GM23248 (cell line): ENCODE measurements around the gene MSMP. TPM values are rescaled to one million over a fixed set of nuclear protein-coding genes. Genes with fewer than 3 reads are reported as not detected.

Experiments
- DNase-seq: peaks from one replicate; pipeline ENCODE4 v3.0.0-alpha.2; 2015
- H2AFZ ChIP-seq: fragments of 200-600 bp; sonication (generic); 2 replicates; pipeline ENCODE4 v1.6.1; 2016; ENCODE audit warnings: antibody characterized with exemption
- H3F3A ChIP-seq: fragments of 200-600 bp; sonication (generic); 2 replicates; pipeline ENCODE4 v1.6.1; 2016; ENCODE audit warnings: mild to moderate bottlenecking, antibody characterized with exemption, mixed run types; ENCODE audit not compliant: insufficient read depth
- H3K27ac ChIP-seq: fragments of 200-600 bp; sonication (generic); 2 replicates; pipeline ENCODE4 v1.5.1; 2016; ENCODE audit warnings: mild to moderate bottlenecking
- H3K27me3 ChIP-seq: fragments of 200-600 bp; sonication (generic); replicated peaks from 2 replicates; pipeline ENCODE4 v1.6.1; 2016; ENCODE audit warnings: mild to moderate bottlenecking; ENCODE audit not compliant: insufficient read depth
- H3K36me3 ChIP-seq: fragments of 200-600 bp; sonication (generic); 2 replicates; pipeline ENCODE4 v1.6.1; 2016; ENCODE audit warnings: low read depth, mild to moderate bottlenecking
- H3K4me1 ChIP-seq: fragments of 200-600 bp; sonication (generic); 2 replicates; pipeline ENCODE4 v1.6.1; 2016; ENCODE audit warnings: mild to moderate bottlenecking; ENCODE audit not compliant: insufficient read depth
- H3K4me2 ChIP-seq: fragments of 200-600 bp; sonication (generic); one replicate; pipeline ENCODE4 v1.6.1; 2016; ENCODE audit warnings: mild to moderate bottlenecking; ENCODE audit not compliant: unreplicated experiment
- H3K4me3 ChIP-seq: fragments of 200-600 bp; sonication (generic); 2 replicates; pipeline ENCODE4 v1.5.1; 2016; ENCODE audit warnings: mild to moderate bottlenecking
- H3K79me2 ChIP-seq: fragments of 200-600 bp; sonication (generic); 2 replicates; pipeline ENCODE4 v1.6.1; 2016; ENCODE audit warnings: mild to moderate bottlenecking; ENCODE audit not compliant: insufficient read depth
- H3K9ac ChIP-seq: fragments of 200-600 bp; sonication (generic); 2 replicates; pipeline ENCODE4 v1.6.1; 2016; ENCODE audit warnings: mild to moderate bottlenecking
- H3K9me2 ChIP-seq: fragments of 200-600 bp; sonication (generic); 2 replicates; pipeline ENCODE4 v1.6.1; 2016; ENCODE audit warnings: mixed run types, mild to moderate bottlenecking, moderate library complexity; ENCODE audit not compliant: insufficient read depth
- H3K9me3 ChIP-seq: fragments of 200-600 bp; sonication (generic); one replicate; pipeline ENCODE4 v1.6.1; 2017; ENCODE audit warnings: low read depth
- H4K20me1 ChIP-seq: fragments of 200-600 bp; sonication (generic); 2 replicates; pipeline ENCODE4 v1.6.0; 2016; ENCODE audit not compliant: insufficient read depth
- EZH2 ChIP-seq: fragments of 200-600 bp; sonication (generic); IDR thresholded peaks from 2 replicates; pipeline ENCODE4 v1.6.1; 2018; ENCODE audit warnings: antibody characterized with exemption, mild to moderate bottlenecking; ENCODE audit not compliant: insufficient read depth, poor library complexity, severe bottlenecking
- EZH2phosphoT487 ChIP-seq: fragments of 200-600 bp; sonication (generic); IDR thresholded peaks from 2 replicates; pipeline ENCODE4 v1.6.1; 2018; ENCODE audit warnings: antibody characterized with exemption, moderate library complexity, mild to moderate bottlenecking, low read depth; ENCODE audit not compliant: insufficient read depth
- whole genome bisulfite sequencing, 2 experiments: methylation state at CpG; one replicate each; pipeline ENCODE4 v1.1.6; 2015 to 2017; ENCODE audit warnings: low lambda C conversion rate in 2 of 2, low coverage in 1 of 2; ENCODE audit errors: missing lambda C conversion rate in 2 of 2; 5-methylcytosine and 5-hydroxymethylcytosine counted together
- in situ Hi-C: fragments of 300-500 bp; cut with MboI; formaldehyde crosslinking; loops from 2 replicates; pipeline ENCODE4 v1.15.0; 2020
- polyA plus RNA-seq: library from polyadenylated mRNA; unstranded; fragments of >200 nt; fragmentation: Nextera tagmentation; extraction: Ambion mirVana; gene quantifications from 2 replicates; pipeline ENCODE4 v1.2.1, GENCODE V29; 2016
- total RNA-seq: library from RNA; depleted of rRNA; stranded (reverse); fragments of >200 nt; shearing (Covaris generic); gene quantifications from 2 replicates; pipeline ENCODE4 v1.2.3, GENCODE V29; 2014

The MSMP gene
- total and polyA plus RNA-seq, 2 experiments from 2014 or later = not detected

DNA sequence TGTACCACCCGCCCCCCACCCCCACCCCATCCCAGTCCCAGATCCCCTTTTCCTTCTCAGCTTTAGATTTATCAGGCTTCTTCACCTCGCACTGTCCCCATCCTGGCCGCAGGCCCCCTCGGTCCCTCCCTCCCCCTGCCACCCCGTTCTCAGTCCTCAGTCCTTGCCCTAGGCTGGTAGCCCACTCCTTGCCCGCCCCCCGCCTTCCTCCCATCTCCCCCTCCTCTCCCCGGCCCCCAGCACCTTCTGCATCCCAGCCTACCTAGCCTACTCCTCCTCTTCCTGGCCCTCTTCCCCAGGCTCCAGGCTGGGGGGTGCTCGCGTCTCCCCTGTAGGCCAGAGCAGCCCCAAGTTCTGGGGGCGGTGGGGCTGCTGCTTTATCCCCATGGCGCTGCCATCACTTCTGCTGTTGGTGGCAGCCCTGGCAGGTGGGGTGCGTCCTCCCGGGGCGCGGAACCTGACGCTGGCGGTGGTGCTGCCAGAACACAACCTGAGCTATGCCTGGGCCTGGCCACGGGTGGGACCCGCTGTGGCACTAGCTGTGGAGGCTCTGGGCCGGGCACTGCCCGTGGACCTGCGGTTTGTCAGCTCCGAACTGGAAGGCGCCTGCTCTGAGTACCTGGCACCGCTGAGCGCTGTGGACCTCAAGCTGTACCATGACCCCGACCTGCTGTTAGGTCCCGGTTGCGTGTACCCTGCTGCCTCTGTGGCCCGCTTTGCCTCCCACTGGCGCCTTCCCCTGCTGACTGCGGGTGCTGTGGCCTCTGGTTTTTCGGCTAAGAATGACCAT, 38.1 kb upstream of the MSMP start:
- Histone ChIP-seq H3K9me3 (no peaks in the 10 kb centered on the region), H3F3A (peaks cover 5% of the 10 kb centered on the region; the same call in 1 of the 2 replicates), H4K20me1 (no peaks in the 10 kb centered on the region), H2AFZ (peak overlapping the region; percentile 66; the same call in 1 of the 2 replicates), H3K9me2 (no peaks in the 10 kb centered on the region), H3K4me1 (peaks cover 46% of the 10 kb centered on the region), H3K27ac (no peak overlapping the region), H3K36me3 (no peaks in the 10 kb centered on the region), H3K27me3 (no peaks in the 10 kb centered on the region), H3K79me2 (peaks cover 53% of the 10 kb centered on the region), H3K9ac (peak overlapping the region; percentile 81), H3K4me2 (peak overlapping the region; percentile 68), H3K4me3 (peak overlapping the region; percentile 68)
- peak; percentile 28 for DNase-seq
- in situ Hi-C loops = no loop called here
- TF ChIP-seq EZH2phosphoT487 (no peak), EZH2 (no peak)
- 28 to 33% methylated on average over 25 to 34 of the region's 34 CpGs for WGBS, 2 experiments

DNA sequence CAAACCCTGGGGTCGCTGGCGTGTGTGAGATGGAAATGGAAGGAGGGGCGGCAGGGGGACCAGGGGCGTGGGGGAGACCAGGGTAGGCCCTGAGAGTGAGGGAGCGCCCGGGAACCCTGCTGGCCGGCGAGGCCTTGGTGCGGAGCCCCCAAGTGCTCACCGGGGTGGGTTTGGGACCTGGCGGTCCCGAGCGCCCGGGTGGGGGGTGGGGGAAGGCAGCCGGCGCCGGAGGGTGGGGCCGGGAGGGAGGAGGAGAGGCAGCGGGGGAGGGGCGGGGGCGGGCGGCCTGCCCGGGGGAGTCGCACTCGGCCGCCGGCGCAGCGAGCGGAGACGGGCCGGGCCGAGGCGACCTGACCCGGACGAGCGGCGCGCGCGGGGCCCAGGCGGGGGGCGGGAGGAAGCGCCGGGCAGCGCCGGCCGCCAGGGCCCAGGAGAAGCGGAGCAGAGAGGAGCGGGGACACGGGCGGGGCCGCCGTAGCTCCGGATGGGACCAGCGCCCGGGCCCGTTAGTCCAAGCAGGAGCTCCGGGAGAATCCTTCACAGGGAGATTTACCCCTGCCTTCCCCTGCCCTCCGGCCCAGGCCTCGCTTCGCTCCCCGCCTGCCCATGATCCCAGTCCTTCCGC, 37.3 kb upstream of the MSMP start, which contains the start of gene NPR2:
Gene NPR2, plus strand, starts transcription at position 295 of the 625 bp plus-strand sequence. CDS start 818 bp downstream, outside the sequence.
- Histone ChIP-seq H3K27ac (peak within 1 kb of the TSS; percentile 20; the same call in 1 of the 2 replicates), H3K9ac (peak within 1 kb of the TSS; percentile 81), H4K20me1 (no peaks in the 10 kb centered on the region), H3K36me3 (no peaks in the 10 kb centered on the region), H3K9me3 (no peaks in the 10 kb centered on the region), H3K4me2 (peak within 1 kb of the TSS; percentile 68), H3K27me3 (no peaks in the 10 kb centered on the region; the same call in 1 of the 2 replicates), H3K4me3 (peak within 1 kb of the TSS; percentile 68), H2AFZ (peak within 1 kb of the TSS; percentile 94), H3K79me2 (peaks cover 45% of the 10 kb centered on the region), H3K4me1 (peaks cover 46% of the 10 kb centered on the region), H3K9me2 (no peaks in the 10 kb centered on the region), H3F3A (peaks cover 5% of the 10 kb centered on the region; the same call in 1 of the 2 replicates)
- WGBS, 2 experiments = 0 to 1% methylated on average over 6 to 44 of the region's 64 CpGs
- TF ChIP-seq EZH2 (no peak), EZH2phosphoT487 (no peak)
- DNase-seq = peak; percentile 70
- in situ Hi-C loops = no loop called here

GRCh38 chr9:35790385-35791296, 36.6 kb upstream of the MSMP start:
- Histone ChIP-seq H3K9me3 (no peaks in the 10 kb centered on the region), H3K27ac (peak overlapping the region; percentile 20; the same call in 1 of the 2 replicates), H3K36me3 (no peaks in the 10 kb centered on the region), H3K9ac (peak overlapping the region; percentile 71), H3K79me2 (peaks cover 37% of the 10 kb centered on the region), H4K20me1 (no peaks in the 10 kb centered on the region), H3K4me2 (peak overlapping the region; percentile 46), H3K4me1 (peaks cover 42% of the 10 kb centered on the region), H3K4me3 (peak overlapping the region; percentile 47), H2AFZ (peak overlapping the region; percentile 94), H3K27me3 (no peaks in the 10 kb centered on the region; the same call in 1 of the 2 replicates), H3K9me2 (no peaks in the 10 kb centered on the region), H3F3A (peaks cover 5% of the 10 kb centered on the region; the same call in 1 of the 2 replicates)
- 9 to 10% methylated on average over 34 to 37 of the region's 37 CpGs for whole genome bisulfite sequencing, 2 experiments
- no peak for TF ChIP-seq EZH2phosphoT487
- no peak for TF ChIP-seq EZH2
- in situ Hi-C loops = no loop called here
- DNase-seq = peak; percentile 91

GRCh38 chr9:35790025-35790384, 35.9 kb upstream of the MSMP start:
- H3K27me3 ChIP-seq = no peaks in the 10 kb centered on the region; the same call in 1 of the 2 replicates
- no peak overlapping the region for H3K27ac ChIP-seq
- peak overlapping the region; percentile 46 for H3K4me2 ChIP-seq
- in situ Hi-C loops = no loop called here
- H4K20me1 ChIP-seq = no peaks in the 10 kb centered on the region
- peaks cover 31% of the 10 kb centered on the region for H3K79me2 ChIP-seq
- peaks cover 5% of the 10 kb centered on the region; the same call in 1 of the 2 replicates for H3F3A ChIP-seq
- H2AFZ ChIP-seq = 0 out of 2 replicates have a peak overlapping the region, but pooled peaks have one; percentile 94
- whole genome bisulfite sequencing, 2 experiments = 12 to 13% methylated on average over 4 of the region's 4 CpGs
- no peaks in the 10 kb centered on the region for H3K9me3 ChIP-seq
- DNase-seq = no peak
- TF ChIP-seq EZH2 (no peak), EZH2phosphoT487 (no peak)
- H3K9ac ChIP-seq = no peak overlapping the region
- no peak overlapping the region for H3K4me3 ChIP-seq
- H3K4me1 ChIP-seq = peaks cover 36% of the 10 kb centered on the region
- no peaks in the 10 kb centered on the region for H3K36me3 ChIP-seq
- no peaks in the 10 kb centered on the region for H3K9me2 ChIP-seq
